Stomach (tissue), 9 donors: ENCODE data around the gene MLH3. TPM values are rescaled to one million over a fixed set of nuclear protein-coding genes. Genes with fewer than 3 reads are reported as not detected.

Experiments used
- DNase-seq, 2 donors: peaks; one replicate each; pipeline versions ENCODE4 v3.0.0 to v3.0.0-alpha.2; 2013 to 2019
- H3K27ac ChIP-seq, 5 donors: fragments of 200-600 bp in 4 of 5; sonication (generic) in 4 of 5; one replicate each; pipeline ENCODE4 v1.5.1; 2013 to 2019; ENCODE audit warnings: mild to moderate bottlenecking in 1 of 5, moderate library complexity in 1 of 5
- H3K27me3 ChIP-seq, 3 donors: fragments of 200-600 bp; sonication (generic); one replicate each; pipeline ENCODE4 v1.5.1; 2017 to 2019; ENCODE audit warnings: mixed run types in 1 of 3
- H3K36me3 ChIP-seq, 4 donors: fragments of 200-600 bp; sonication (generic); 1 replicate in 3 of 4; 2 replicates in 1 of 4; pipeline ENCODE4 v1.5.1; 2016 to 2019
- H3K4me1 ChIP-seq, 4 donors: fragments of 200-600 bp; sonication (generic); one replicate each; pipeline ENCODE4 v1.5.1; 2016 to 2019
- H3K4me3 ChIP-seq, 4 donors: fragments of 200-600 bp; sonication (generic) in 3 of 4; one replicate each; pipeline ENCODE4 v1.5.1; 2016 to 2019; ENCODE audit warnings: mild to moderate bottlenecking in 1 of 4
- H3K9me3 ChIP-seq, 4 donors: fragments of 200-600 bp; sonication (generic); one replicate each; pipeline ENCODE4 v1.5.1; 2016 to 2019
- CTCF ChIP-seq, 7 experiments: fragments of 450-650 bp in 4 of 7; fragments of 200-600 bp in 3 of 7; sonication (generic) in 3 of 7; IDR thresholded peaks; one replicate each; pipeline ENCODE4 v1.5.1; 2016 to 2019; ENCODE audit warnings: antibody characterized with exemption in 7 of 7, control low read depth in 2 of 7, mild to moderate bottlenecking in 1 of 7
- EP300 ChIP-seq: sonication (generic); formaldehyde crosslinking; IDR thresholded peaks from one replicate; pipeline ENCODE4 v1.6.1; 2017; ENCODE audit warnings: antibody characterized with exemption
- POLR2A ChIP-seq, 4 donors: fragments of 450-650 bp; IDR thresholded peaks; one replicate each; pipeline ENCODE4 v1.6.1; 2016; ENCODE audit warnings: antibody characterized with exemption in 4 of 4, control low read depth in 2 of 4, mild to moderate bottlenecking in 1 of 4, moderate library complexity in 1 of 4
- POLR2AphosphoS5 ChIP-seq, 3 donors: sonication (generic); formaldehyde crosslinking; IDR thresholded peaks; one replicate each; pipeline ENCODE4 v1.6.1; 2016; ENCODE audit warnings: antibody characterized with exemption in 3 of 3
- WGBS, 5 donors: extraction: QIAGEN DNeasy Blood & Tissue Kit in 3 of 5; methylation state at CpG; one replicate each; pipeline versions ENCODE4 v1.1.5 to v1.1.7; 2013 to 2018; 5-methylcytosine and 5-hydroxymethylcytosine counted together
- intact Hi-C: fragments of 100-400 bp; cut with DNase I; formaldehyde crosslinking; loops from one replicate; pipeline ENCODE4 v1.15.1; 2023; ENCODE audit warnings: low total_unique reads
- polyA plus RNA-seq, 3 donors: library from polyadenylated mRNA; stranded (reverse); fragments of 200-250 nt; gene quantifications; one replicate each; pipeline ENCODE4 v1.2.3, GENCODE V29; 2013
- total RNA-seq, 5 donors: library from RNA; depleted of rRNA; stranded (reverse); fragments of >200 nt; gene quantifications; one replicate each; pipeline versions ENCODE4 v1.1.0 to v1.2.3, GENCODE V29; 2014 to 2016
- donor health status: healthy with polysubstance abuse.
- donor health status: Bipolar disorder and iron deficiency.
- donor health status: healthy.

Gene MLH3
- total and polyA plus RNA-seq, 8 donors = 7.2 to 53.2 (median 18.4) TPM

DNA sequence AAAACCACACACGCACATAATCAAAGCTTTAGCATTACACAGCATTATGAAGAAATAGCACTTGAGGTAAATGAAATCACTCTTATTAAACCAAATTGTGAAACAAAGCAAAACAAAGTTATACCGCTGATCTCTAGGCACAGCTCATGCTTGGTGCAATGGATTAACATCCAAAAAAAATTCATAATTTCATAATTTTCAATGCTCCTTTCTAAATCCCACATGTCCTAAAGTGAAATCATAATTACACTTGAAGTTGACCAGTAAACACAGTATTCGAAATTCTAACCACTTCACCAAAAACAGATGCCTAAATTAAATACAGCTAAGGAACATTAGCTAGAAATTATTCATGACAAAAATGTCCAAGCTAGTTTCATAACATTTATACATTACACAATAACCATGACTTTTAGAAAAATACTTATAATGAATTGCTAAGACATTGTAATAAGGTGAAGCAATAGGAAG is 1.5 kb downstream of the MLH3 start:
- DNase-seq = no peak
- Histone ChIP-seq H3K9me3 (no peaks in the 10 kb centered on the region), H3K36me3 (peaks cover 0 to 5% (median 0%) of the 10 kb centered on the region in 4 donors), H3K4me1 (peaks cover 7 to 40% (median 27%) of the 10 kb centered on the region in 4 donors), H3K27ac (peak overlapping the region in 3 of 5 donors; percentile 11 to 92 (median 85)), H3K27me3 (no peaks in the 10 kb centered on the region), H3K4me3 (no peak overlapping the region)
- TF ChIP-seq POLR2A (IDR thresholded peaks at IDR 0.05) = no peak
- no peak for TF ChIP-seq EP300
- TF ChIP-seq POLR2AphosphoS5 (IDR thresholded peaks at IDR 0.05) = peak in 1 of 3 donors; percentile 8
- TF ChIP-seq CTCF (IDR thresholded peaks at IDR 0.05) = no peak
- 73 to 92% (median 90%) methylated on average over 3 of the region's 3 CpGs for WGBS, 5 donors
- intact Hi-C loops = no loop called here

GRCh38 chr14:75049136-75049535 is 2.1 kb downstream of the MLH3 start:
- Histone ChIP-seq H3K4me3 (no peak overlapping the region), H3K4me1 (peaks cover 7 to 46% (median 33%) of the 10 kb centered on the region in 4 donors), H3K9me3 (no peaks in the 10 kb centered on the region), H3K27me3 (no peaks in the 10 kb centered on the region), H3K27ac (peak overlapping the region in 4 of 5 donors; percentile 11 to 54 (median 33)), H3K36me3 (peaks cover 0 to 5% (median 0%) of the 10 kb centered on the region in 4 donors)
- no peak for DNase-seq
- intact Hi-C loops = no loop called here
- TF ChIP-seq POLR2A (IDR thresholded peaks at IDR 0.05) = no peak
- TF ChIP-seq POLR2AphosphoS5 (IDR thresholded peaks at IDR 0.05) = no peak
- TF ChIP-seq CTCF (IDR thresholded peaks at IDR 0.05) = no peak
- no peak for TF ChIP-seq EP300
- WGBS, 5 donors = 85 to 94% (median 93%) methylated on average over 5 of the region's 5 CpGs

DNA sequence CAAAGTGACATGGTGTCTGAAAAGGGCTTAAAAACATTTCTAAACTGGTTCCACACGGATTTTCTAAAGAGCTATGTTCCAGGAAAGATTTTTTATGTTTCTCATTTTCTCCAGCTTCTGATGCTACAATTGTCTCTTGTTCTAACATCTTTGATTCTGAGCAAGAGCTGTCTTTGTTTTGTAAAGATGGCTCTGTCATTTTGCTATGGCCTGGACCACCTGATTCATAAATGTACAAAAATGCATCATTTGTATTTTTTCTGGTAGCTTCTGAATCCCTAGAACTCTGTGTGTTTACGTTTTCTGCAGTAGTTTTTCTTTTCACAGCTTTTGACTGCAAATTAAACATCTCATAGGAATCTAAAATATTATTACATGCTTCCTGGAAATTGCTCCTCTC is 3.2 kb downstream of the MLH3 start:
- TF ChIP-seq POLR2AphosphoS5 (IDR thresholded peaks at IDR 0.05) (no peak), EP300 (no peak), CTCF (IDR thresholded peaks at IDR 0.05) (no peak), POLR2A (IDR thresholded peaks at IDR 0.05) (no peak)
- no peaks in the 10 kb centered on the region for H3K9me3 ChIP-seq
- peak overlapping the region in 1 of 5 donors; percentile 48 for H3K27ac ChIP-seq
- peaks cover 0 to 5% (median 2%) of the 10 kb centered on the region in 4 donors for H3K36me3 ChIP-seq
- intact Hi-C loops = no loop called here
- 82 to 95% (median 90%) methylated on average over 2 of the region's 2 CpGs for WGBS, 5 donors
- no peak for DNase-seq
- H3K4me1 ChIP-seq = peaks cover 7 to 49% (median 36%) of the 10 kb centered on the region in 4 donors
- H3K27me3 ChIP-seq = no peaks in the 10 kb centered on the region
- no peak overlapping the region for H3K4me3 ChIP-seq

GRCh38 chr14:75047506-75047905 is 3.8 kb downstream of the MLH3 start:
- TF ChIP-seq CTCF (IDR thresholded peaks at IDR 0.05) (no peak), EP300 (no peak), POLR2A (IDR thresholded peaks at IDR 0.05) (no peak), POLR2AphosphoS5 (IDR thresholded peaks at IDR 0.05) (no peak)
- Histone ChIP-seq H3K9me3 (no peaks in the 10 kb centered on the region), H3K27ac (no peak overlapping the region), H3K4me3 (no peak overlapping the region), H3K36me3 (peaks cover 0 to 10% (median 3%) of the 10 kb centered on the region in 4 donors), H3K27me3 (no peaks in the 10 kb centered on the region), H3K4me1 (peaks cover 7 to 53% (median 38%) of the 10 kb centered on the region in 4 donors)
- WGBS, 5 donors = 95 to 97% (median 96%) methylated on average over 4 of the region's 4 CpGs
- intact Hi-C loops = no loop called here
- DNase-seq = no peak
